ENCODE results near the gene SPAG17. TPM values are rescaled to one million over a fixed set of nuclear protein-coding genes. Genes with fewer than 3 reads are reported as not detected.

SPAG17 gene
- total and polyA plus RNA-seq, 2 of the 13 experiments (the other 11 are each of a cell fraction or from before 2014, with no cell fraction given): not detected

GRCh38 chr1:117928881-117929342, 256.1 kb downstream of the SPAG17 start (continued):
- TF ChIP-seq AHDC1 (CRISPR knock-in tag; IDR thresholded peaks at IDR 0.05; ENCODE audit: borderline replicate concordance) (no peak), ZMYM2 (CRISPR knock-in tag; IDR thresholded peaks at IDR 0.05) (no peak), ZNF691 (CRISPR knock-in tag; IDR thresholded peaks at IDR 0.05; ENCODE audit: borderline replicate concordance, low read depth) (peak; percentile 63; the same call in 1 of the 2 replicates), KDM5A (IDR thresholded peaks at IDR 0.05; ENCODE audit: borderline replicate concordance, low read length) (peak; percentile 68), ZSCAN12 (CRISPR knock-in tag; IDR thresholded peaks at IDR 0.05) (no peak), KDM2A (CRISPR knock-in tag; IDR thresholded peaks at IDR 0.05; ENCODE audit: borderline replicate concordance, low read depth) (no peak), TOPORS (CRISPR knock-in tag; IDR thresholded peaks at IDR 0.05) (no peak), ZNF773 (CRISPR knock-in tag; IDR thresholded peaks at IDR 0.05; ENCODE audit: borderline replicate concordance) (peak; percentile 57; the same call in 1 of the 2 replicates), SOX6 (IDR thresholded peaks at IDR 0.05) (no peak), SOX6 (CRISPR knock-in tag; IDR thresholded peaks at IDR 0.05) (no peak), ZNF770 (CRISPR knock-in tag; IDR thresholded peaks at IDR 0.05) (no peak), ZNF530 (CRISPR knock-in tag; IDR thresholded peaks at IDR 0.05; ENCODE audit: low read depth) (no peak), KAT2B (IDR thresholded peaks at IDR 0.05; ENCODE audit: borderline replicate concordance, low read depth, low read length) (no peak), SMAD9 (CRISPR knock-in tag; IDR thresholded peaks at IDR 0.05) (0 out of 2 replicates have a peak, but pooled peaks have one; percentile 31), ZNF512 (CRISPR knock-in tag; IDR thresholded peaks at IDR 0.05) (no peak), STAT6 (CRISPR knock-in tag; IDR thresholded peaks at IDR 0.05; ENCODE audit: borderline replicate concordance) (no peak), DNMT3B (CRISPR knock-in tag; conservative IDR thresholded peaks at IDR 0.05) (no peak)
